Gastrocnemius medialis (tissue), 4 donors: ENCODE results near the gene TOMM34. TPM values are rescaled to one million over a fixed set of nuclear protein-coding genes. Genes with fewer than 3 reads are reported as not detected.

Source experiments
- ATAC-seq, 2 donors: fragments of 150-250 bp; one replicate each; pipeline ENCODE4 v1.9.1; 2016
- DNase-seq, 2 donors: peaks; one replicate each; pipeline ENCODE4 v3.0.0-alpha.2; 2019
- H3K27ac ChIP-seq, 4 donors: fragments of 200-600 bp; sonication (generic); 1 replicate in 1 of 4; 2 replicates in 3 of 4; pipeline ENCODE4 v1.5.1; 2016 to 2018; ENCODE audit warnings: mild to moderate bottlenecking in 2 of 4, moderate library complexity in 1 of 4
- H3K27me3 ChIP-seq, 3 donors: fragments of 200-600 bp; sonication (generic) in 2 of 3; 1 replicate in 1 of 3; 2 replicates in 2 of 3; pipeline versions ENCODE4 v1.5.1 to v1.6.0; 2016 to 2019; ENCODE audit warnings: mild to moderate bottlenecking in 1 of 3, moderate library complexity in 1 of 3
- H3K36me3 ChIP-seq, 2 donors: fragments of 200-600 bp; sonication (generic) in 1 of 2; one replicate each; pipeline ENCODE4 v1.5.1; 2017 to 2018
- H3K4me1 ChIP-seq, 2 donors: fragments of 200-600 bp; sonication (generic) in 1 of 2; one replicate each; pipeline ENCODE4 v1.5.1; 2016 to 2017; ENCODE audit warnings: mild to moderate bottlenecking in 2 of 2
- H3K4me3 ChIP-seq, 4 donors: fragments of 200-600 bp; sonication (generic) in 3 of 4; 1 replicate in 1 of 4; 2 replicates in 3 of 4; pipeline ENCODE4 v1.5.1; 2016 to 2019; ENCODE audit warnings: mild to moderate bottlenecking in 2 of 4
- H3K9me3 ChIP-seq, 3 donors: fragments of 200-600 bp; sonication (generic) in 2 of 3; 1 replicate in 1 of 3; 2 replicates in 2 of 3; pipeline ENCODE4 v1.5.1; 2016 to 2019
- POLR2A ChIP-seq, 2 donors: fragments of 450-650 bp; IDR thresholded peaks; one replicate each; pipeline ENCODE4 v1.6.1; 2017; ENCODE audit warnings: antibody characterized with exemption in 2 of 2, mild to moderate bottlenecking in 2 of 2, moderate library complexity in 2 of 2
- in situ Hi-C, 4 donors: fragments of 200-750 bp; cut with MboI; loops; one replicate each; pipeline versions ENCODE4 v1.15.0 to v1.8.0; 2017; ENCODE audit warnings: low sequenced_read_pairs in 4 of 4
- intact Hi-C: fragments of 100-400 bp; cut with DNase I; formaldehyde crosslinking; loops from one replicate; pipeline ENCODE4 v1.15.1; 2023; ENCODE audit warnings: low total_unique reads
- total RNA-seq, 4 donors: library from RNA; depleted of rRNA; stranded (reverse); fragments of >200 nt; gene quantifications; one replicate each; pipeline versions ENCODE4 v1.1.0 to v1.2.3, GENCODE V29; 2016
- TF ChIP-seq, protein P1 (sequence below), 5 experiments: fragments of 450-650 bp in 3 of 5; fragments of 200-600 bp in 2 of 5; sonication (generic) in 2 of 5; IDR thresholded peaks in 4 of 5; conservative IDR thresholded peaks in 1 of 5; 1 replicate in 4 of 5; 2 replicates in 1 of 5; pipeline ENCODE4 v1.5.1; 2016 to 2019; ENCODE audit warnings: antibody characterized with exemption in 5 of 5, mild to moderate bottlenecking in 3 of 5, moderate library complexity in 3 of 5

Gene TOMM34
- total RNA-seq, 4 donors from 2014 or later = 9.8 to 19.2 (median 17.0) TPM

DNA sequence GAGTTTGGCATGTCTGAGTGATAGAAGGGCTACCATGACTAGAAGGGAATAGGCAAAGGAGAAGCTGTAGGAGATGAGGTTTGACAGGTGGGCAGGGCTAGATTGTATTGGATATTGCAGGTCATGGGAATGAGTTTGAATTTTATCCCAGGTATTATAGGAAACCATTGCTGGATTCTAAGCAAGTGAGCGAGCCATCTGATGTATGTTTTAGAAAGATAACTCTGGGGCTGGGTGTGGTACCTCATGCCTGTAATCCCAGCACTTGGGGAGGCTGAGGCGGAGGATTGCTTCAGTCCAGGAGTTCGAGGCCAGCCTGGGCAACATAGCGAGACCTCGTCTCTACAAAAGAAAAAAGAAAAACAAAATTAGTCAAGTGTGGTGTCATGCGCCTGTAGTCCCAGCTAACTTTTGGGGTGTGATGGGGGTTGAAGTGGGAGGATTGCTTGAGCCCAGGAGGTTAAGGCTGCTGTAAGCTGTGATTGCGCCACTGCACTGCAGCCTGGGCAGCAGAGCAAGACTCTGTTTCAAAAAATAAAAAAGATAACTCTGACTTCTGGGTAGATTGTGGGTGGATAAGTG, 23.0 kb upstream of the TOMM34 start:
- no peak for DNase-seq
- in situ Hi-C loops = no loop called here
- Histone ChIP-seq H3K9me3 (no peaks in the 10 kb centered on the region), H3K27ac (no peak overlapping the region), H3K27me3 (no peaks in the 10 kb centered on the region), H3K4me3 (no peak overlapping the region), H3K4me1 (no peaks in the 10 kb centered on the region), H3K36me3 (peaks cover 0 to 43% of the 10 kb centered on the region in 2 donors)
- intact Hi-C loops = no loop called here
- ATAC-seq = no peak
- no peak for TF ChIP-seq POLR2A (IDR thresholded peaks at IDR 0.05)
- TF ChIP-seq, protein P1, sequence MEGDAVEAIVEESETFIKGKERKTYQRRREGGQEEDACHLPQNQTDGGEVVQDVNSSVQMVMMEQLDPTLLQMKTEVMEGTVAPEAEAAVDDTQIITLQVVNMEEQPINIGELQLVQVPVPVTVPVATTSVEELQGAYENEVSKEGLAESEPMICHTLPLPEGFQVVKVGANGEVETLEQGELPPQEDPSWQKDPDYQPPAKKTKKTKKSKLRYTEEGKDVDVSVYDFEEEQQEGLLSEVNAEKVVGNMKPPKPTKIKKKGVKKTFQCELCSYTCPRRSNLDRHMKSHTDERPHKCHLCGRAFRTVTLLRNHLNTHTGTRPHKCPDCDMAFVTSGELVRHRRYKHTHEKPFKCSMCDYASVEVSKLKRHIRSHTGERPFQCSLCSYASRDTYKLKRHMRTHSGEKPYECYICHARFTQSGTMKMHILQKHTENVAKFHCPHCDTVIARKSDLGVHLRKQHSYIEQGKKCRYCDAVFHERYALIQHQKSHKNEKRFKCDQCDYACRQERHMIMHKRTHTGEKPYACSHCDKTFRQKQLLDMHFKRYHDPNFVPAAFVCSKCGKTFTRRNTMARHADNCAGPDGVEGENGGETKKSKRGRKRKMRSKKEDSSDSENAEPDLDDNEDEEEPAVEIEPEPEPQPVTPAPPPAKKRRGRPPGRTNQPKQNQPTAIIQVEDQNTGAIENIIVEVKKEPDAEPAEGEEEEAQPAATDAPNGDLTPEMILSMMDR (IDR thresholded peaks at IDR 0.05 in 4 of 5, conservative IDR thresholded peaks at IDR 0.05 in 1 of 5) = no peak

DNA sequence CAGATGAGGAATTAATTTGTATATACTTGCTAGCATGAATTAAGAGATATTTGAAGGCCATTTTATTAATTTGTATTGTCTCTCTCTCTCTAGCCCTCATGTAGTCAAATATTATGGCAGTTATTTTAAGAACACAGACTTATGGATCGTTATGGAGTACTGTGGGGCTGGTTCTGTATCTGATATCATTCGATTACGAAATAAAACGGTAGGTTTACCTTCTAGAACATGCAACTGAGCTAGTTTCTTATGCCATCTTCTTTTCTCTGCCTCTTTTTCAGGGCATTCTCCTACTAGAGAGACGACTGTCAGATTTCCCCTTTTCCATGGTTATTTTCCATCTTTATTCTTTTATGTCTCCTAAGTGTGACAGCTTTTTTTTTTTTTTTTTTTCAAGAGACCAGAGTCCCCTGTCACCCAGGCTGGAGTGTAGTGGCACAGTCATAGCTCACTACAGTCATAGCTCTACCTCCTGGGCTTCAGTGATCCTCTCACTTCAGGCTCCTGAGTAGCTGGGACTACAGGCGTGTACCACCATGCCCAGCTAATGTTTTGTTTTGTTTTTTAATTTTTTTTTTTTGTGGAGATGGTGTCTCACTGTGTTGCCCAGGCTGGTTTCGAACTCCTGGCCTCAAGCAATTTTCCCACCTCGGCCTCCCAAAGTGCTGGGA, 21.7 kb upstream of the TOMM34 start:
- intact Hi-C loops = no loop called here
- DNase-seq = no peak
- Histone ChIP-seq H3K27me3 (no peaks in the 10 kb centered on the region), H3K36me3 (peaks cover 0 to 43% of the 10 kb centered on the region in 2 donors), H3K4me3 (no peak overlapping the region), H3K27ac (no peak overlapping the region), H3K9me3 (no peaks in the 10 kb centered on the region), H3K4me1 (no peaks in the 10 kb centered on the region)
- in situ Hi-C loops = no loop called here
- ATAC-seq = no peak
- TF ChIP-seq, protein P1 (IDR thresholded peaks at IDR 0.05 in 4 of 5, conservative IDR thresholded peaks at IDR 0.05 in 1 of 5) = no peak
- TF ChIP-seq POLR2A (IDR thresholded peaks at IDR 0.05) = no peak

DNA sequence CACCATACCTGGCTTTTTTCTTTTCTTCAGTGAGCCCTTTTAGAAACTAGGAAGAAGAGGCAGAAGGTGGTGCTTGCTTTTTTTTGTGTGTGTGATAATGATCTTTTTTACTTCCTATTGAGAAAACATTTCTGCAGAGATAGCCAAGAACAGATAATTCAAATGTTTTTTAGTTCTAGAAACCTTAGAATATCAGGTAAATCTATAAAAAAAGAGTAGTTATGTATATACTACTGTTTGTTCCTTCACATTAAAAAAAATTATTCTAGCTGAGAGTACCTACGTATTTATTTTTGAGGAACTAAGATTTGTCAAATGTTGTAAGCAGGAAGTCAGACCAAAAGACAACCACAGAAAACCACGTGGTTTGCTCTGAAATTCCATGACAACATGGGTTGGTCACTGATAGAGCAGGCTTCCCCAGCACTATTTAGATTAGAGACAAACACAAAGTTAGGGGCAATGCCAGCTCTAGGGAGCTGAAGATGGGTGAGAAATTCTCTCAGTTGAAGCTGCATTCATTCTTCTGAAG, 19.0 kb upstream of the TOMM34 start:
- Histone ChIP-seq H3K27ac (peak overlapping the region in 1 of 4 donors; percentile 16), H3K27me3 (no peaks in the 10 kb centered on the region), H3K36me3 (peaks cover 0 to 46% of the 10 kb centered on the region in 2 donors), H3K9me3 (no peaks in the 10 kb centered on the region), H3K4me1 (no peaks in the 10 kb centered on the region), H3K4me3 (no peak overlapping the region)
- intact Hi-C loops (no loop called here), in situ Hi-C loops (no loop called here)
- TF ChIP-seq, protein P1 (IDR thresholded peaks at IDR 0.05 in 4 of 5, conservative IDR thresholded peaks at IDR 0.05 in 1 of 5) = no peak
- no peak for TF ChIP-seq POLR2A (IDR thresholded peaks at IDR 0.05)
- peak in 1 of 2 donors; percentile 46 for ATAC-seq
- DNase-seq = peak in 1 of 2 donors; percentile 24

DNA sequence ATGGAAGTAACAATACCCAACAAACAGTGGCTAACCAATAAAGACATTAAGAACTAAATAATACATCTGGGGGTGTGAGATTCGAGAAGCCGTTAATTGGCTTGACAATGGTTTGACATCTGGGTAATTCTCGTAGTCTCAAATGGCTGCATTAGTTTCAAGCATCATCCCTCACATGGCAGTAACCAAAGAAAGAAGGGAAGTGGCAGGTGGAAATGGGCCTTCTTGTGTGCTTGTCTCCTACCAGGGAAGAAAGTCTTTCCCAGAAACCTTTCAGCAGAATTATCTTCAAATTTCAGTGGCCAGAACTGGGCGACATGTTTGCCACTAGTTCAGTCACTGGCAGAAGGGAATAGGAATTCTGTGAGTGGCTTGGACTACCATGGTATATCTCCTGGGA, 16.5 kb upstream of the TOMM34 start:
- DNase-seq (no peak), ATAC-seq (no peak)
- Histone ChIP-seq H3K27ac (no peak overlapping the region), H3K9me3 (no peaks in the 10 kb centered on the region), H3K4me3 (no peak overlapping the region), H3K36me3 (peaks cover 0 to 57% of the 10 kb centered on the region in 2 donors), H3K27me3 (no peaks in the 10 kb centered on the region), H3K4me1 (no peaks in the 10 kb centered on the region)
- in situ Hi-C loops (no loop called here), intact Hi-C loops (no loop called here)
- TF ChIP-seq POLR2A (IDR thresholded peaks at IDR 0.05) = no peak
- TF ChIP-seq, protein P1 (IDR thresholded peaks at IDR 0.05 in 4 of 5, conservative IDR thresholded peaks at IDR 0.05 in 1 of 5) = no peak
